Thyroid gland (tissue), 4 donors: Measurements from ENCODE around the gene SPAG6. TPM values are rescaled to one million over a fixed set of nuclear protein-coding genes. Genes with fewer than 3 reads are reported as not detected.

Source experiments
- DNase-seq, 2 donors: peaks; one replicate each; pipeline ENCODE4 v3.0.0-alpha.2; 2019
- H3K27ac ChIP-seq, 3 donors: fragments of 200-600 bp; sonication (generic); 1 replicate in 2 of 3; 2 replicates in 1 of 3; pipeline ENCODE4 v1.5.1; 2016 to 2019; ENCODE audit warnings: mild to moderate bottlenecking in 1 of 3, moderate library complexity in 1 of 3
- H3K27me3 ChIP-seq: fragments of 200-600 bp; sonication (generic); one replicate; pipeline ENCODE4 v1.5.1; 2019
- H3K36me3 ChIP-seq, 2 donors: fragments of 200-600 bp; sonication (generic); one replicate each; pipeline ENCODE4 v1.5.1; 2016 to 2019
- H3K4me1 ChIP-seq, 2 donors: fragments of 200-600 bp; sonication (generic); one replicate each; pipeline ENCODE4 v1.5.1; 2017 to 2019
- H3K4me3 ChIP-seq, 3 donors: fragments of 200-600 bp; sonication (generic); replicated peaks in 1 of 3; 1 replicate in 2 of 3; 2 replicates in 1 of 3; pipeline ENCODE4 v1.5.1; 2016; ENCODE audit warnings: mild to moderate bottlenecking in 1 of 3
- H3K9me3 ChIP-seq: fragments of 200-600 bp; sonication (generic); one replicate; pipeline ENCODE4 v1.5.1; 2017
- POLR2A ChIP-seq, 2 donors: fragments of 450-650 bp; IDR thresholded peaks; one replicate each; pipeline ENCODE4 v1.6.1; 2017; ENCODE audit warnings: antibody characterized with exemption in 2 of 2, mild to moderate bottlenecking in 2 of 2, moderate library complexity in 1 of 2
- WGBS, 2 donors: methylation state at CpG; one replicate each; pipeline ENCODE4 v1.1.5; 2017; 5-methylcytosine and 5-hydroxymethylcytosine counted together
- intact Hi-C: fragments of 100-400 bp; cut with DNase I; formaldehyde crosslinking; loops from one replicate; pipeline ENCODE4 v1.15.1; 2023
- total RNA-seq, 4 donors: library from RNA; depleted of rRNA; stranded (reverse); fragments of >200 nt; gene quantifications; one replicate each; pipeline ENCODE4 v1.2.3, GENCODE V29; 2016
- TF ChIP-seq, protein P1 (sequence below), 6 experiments: fragments of 200-600 bp in 3 of 6; fragments of 450-650 bp in 3 of 6; sonication (generic) in 3 of 6; IDR thresholded peaks; one replicate each; pipeline ENCODE4 v1.5.1; 2016 to 2019; ENCODE audit warnings: antibody characterized with exemption in 6 of 6, mild to moderate bottlenecking in 2 of 6, inconsistent platforms in 1 of 6, moderate library complexity in 1 of 6

SPAG6 gene
- total RNA-seq, 4 donors from 2014 or later = 0.27 TPM; not detected in 3

DNA sequence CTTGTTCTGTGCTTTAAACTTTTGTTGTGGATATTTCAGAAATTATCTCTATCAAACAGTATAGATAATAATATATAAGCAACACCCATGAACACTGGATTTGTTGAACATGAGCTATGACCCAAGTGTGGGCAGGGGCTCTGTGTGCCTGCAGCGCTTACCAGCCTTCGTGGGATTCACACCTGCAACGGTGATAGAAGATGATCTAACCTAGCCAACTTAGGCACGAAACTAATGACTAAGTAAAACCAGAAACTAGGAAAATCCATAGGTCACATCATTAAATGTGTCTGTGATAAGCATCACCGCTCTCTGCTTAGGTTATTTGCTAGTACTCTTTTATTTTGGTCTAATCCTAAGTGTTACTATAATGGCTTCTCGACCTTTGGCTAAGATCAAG lies 18.0 kb downstream of the SPAG6 start:
- TF ChIP-seq POLR2A (IDR thresholded peaks at IDR 0.05) = no peak
- TF ChIP-seq, protein P1, sequence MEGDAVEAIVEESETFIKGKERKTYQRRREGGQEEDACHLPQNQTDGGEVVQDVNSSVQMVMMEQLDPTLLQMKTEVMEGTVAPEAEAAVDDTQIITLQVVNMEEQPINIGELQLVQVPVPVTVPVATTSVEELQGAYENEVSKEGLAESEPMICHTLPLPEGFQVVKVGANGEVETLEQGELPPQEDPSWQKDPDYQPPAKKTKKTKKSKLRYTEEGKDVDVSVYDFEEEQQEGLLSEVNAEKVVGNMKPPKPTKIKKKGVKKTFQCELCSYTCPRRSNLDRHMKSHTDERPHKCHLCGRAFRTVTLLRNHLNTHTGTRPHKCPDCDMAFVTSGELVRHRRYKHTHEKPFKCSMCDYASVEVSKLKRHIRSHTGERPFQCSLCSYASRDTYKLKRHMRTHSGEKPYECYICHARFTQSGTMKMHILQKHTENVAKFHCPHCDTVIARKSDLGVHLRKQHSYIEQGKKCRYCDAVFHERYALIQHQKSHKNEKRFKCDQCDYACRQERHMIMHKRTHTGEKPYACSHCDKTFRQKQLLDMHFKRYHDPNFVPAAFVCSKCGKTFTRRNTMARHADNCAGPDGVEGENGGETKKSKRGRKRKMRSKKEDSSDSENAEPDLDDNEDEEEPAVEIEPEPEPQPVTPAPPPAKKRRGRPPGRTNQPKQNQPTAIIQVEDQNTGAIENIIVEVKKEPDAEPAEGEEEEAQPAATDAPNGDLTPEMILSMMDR (IDR thresholded peaks at IDR 0.05) = no peak
- H3K27me3 ChIP-seq = no peaks in the 10 kb centered on the region
- no peaks in the 10 kb centered on the region for H3K36me3 ChIP-seq
- H3K27ac ChIP-seq = no peak overlapping the region
- no peaks in the 10 kb centered on the region for H3K9me3 ChIP-seq
- intact Hi-C loops = no loop called here
- no peak overlapping the region for H3K4me3 ChIP-seq
- WGBS, 2 donors = 89 to 92% methylated on average over 6 of the region's 6 CpGs
- DNase-seq = no peak
- no peaks in the 10 kb centered on the region for H3K4me1 ChIP-seq

DNA sequence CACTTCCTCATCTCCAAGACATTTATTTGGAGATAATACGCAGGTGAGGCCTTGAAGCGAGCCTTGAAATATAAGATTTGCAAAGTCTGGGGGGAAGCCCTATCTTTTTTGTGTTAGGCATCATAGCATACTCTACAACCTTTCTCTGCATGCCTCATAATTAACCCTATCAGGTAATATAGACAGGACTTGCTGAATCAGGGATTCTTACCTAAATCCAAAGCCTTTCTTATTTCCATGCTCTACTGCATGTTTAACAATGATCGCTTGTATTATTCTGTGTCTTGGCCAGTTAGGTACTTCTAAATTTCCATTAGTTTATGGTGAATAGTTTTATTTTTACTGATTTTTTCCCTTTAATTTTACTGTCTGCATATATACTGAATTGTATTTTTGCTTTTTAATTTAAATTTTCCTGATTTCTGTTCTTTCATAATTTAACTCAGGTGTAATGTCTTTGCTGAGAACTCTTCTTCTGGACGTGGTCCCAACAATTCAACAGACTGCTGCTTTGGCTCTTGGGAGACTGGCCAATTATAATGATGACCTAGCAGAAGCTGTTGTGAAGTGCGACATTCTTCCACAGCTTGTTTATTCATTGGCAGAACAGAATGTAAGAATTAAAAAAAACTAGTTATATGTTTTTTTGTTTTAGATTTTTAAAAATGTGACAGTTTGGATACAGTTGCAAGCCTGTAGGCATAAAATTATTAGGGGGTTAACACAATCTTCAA lies 19.3 kb downstream of the SPAG6 start:
- Histone ChIP-seq H3K9me3 (no peaks in the 10 kb centered on the region), H3K27ac (no peak overlapping the region), H3K4me3 (no peak overlapping the region), H3K4me1 (no peaks in the 10 kb centered on the region), H3K36me3 (no peaks in the 10 kb centered on the region), H3K27me3 (no peaks in the 10 kb centered on the region)
- TF ChIP-seq, protein P1 (IDR thresholded peaks at IDR 0.05) = no peak
- TF ChIP-seq POLR2A (IDR thresholded peaks at IDR 0.05) = no peak
- 66 to 72% methylated on average over 5 of the region's 5 CpGs for WGBS, 2 donors
- peak; percentile 5 to 10 for DNase-seq
- intact Hi-C loops = no loop called here

DNA sequence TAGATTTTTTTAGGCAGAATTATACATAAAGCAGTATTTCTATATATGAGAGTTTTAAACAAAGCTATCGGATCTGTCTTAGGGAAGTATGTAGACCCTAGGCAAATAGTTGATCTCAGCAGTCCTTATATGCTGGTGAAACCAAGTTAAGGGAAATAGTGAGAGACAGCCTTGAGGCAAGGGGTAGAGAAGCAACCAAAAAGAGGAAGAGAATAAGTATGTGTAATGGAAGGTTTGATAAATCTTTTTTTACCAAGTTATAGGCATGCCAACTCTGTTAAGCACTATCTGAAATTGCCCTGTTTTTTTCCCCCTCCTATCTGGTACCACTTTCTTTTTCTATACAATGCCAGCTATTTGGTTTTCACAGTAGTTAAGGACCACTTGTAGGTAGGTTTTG lies 19.9 kb downstream of the SPAG6 start:
- Histone ChIP-seq H3K27me3 (no peaks in the 10 kb centered on the region), H3K9me3 (no peaks in the 10 kb centered on the region), H3K4me1 (no peaks in the 10 kb centered on the region), H3K4me3 (no peak overlapping the region), H3K36me3 (no peaks in the 10 kb centered on the region), H3K27ac (no peak overlapping the region)
- DNase-seq = no peak
- TF ChIP-seq, protein P1 (IDR thresholded peaks at IDR 0.05) = no peak
- intact Hi-C loops = no loop called here
- WGBS, 2 donors = 93 to 95% methylated on average over 1 of the region's 1 CpG

DNA sequence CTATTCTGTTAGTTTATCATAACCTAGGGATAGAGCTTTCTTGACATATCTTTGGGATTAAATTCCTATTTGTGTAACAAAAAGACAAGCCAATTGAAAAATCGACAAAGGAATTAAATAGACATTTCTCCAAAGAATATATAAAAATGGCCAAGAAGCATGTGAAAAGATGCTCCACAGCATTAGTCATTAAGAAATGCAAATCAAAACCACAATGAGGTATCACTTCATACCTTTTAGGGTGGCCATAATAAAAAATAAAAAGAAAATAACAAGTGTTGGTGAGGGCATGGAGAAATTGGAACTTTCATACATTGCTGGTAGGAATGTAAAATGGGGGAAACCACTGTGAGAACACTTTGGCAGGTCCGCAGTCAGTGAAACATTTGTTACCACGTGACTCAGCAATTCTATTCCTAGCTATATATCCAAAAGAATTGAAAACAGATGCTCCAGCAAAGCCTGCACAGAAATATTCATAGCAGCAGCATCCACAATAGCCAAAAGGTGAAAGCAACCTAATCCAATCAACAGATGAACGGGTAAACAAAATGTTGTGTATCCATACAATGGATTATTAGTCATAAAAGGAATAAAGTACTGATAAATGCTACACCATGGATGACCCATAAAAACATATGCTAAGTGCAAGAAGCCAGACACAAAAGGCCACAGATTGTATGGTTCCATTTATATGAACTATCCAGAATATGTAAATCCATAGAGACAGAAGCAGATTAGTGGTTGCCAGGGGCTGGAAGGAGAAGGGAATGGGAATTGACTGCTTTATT lies 20.5 kb downstream of the SPAG6 start:
- no peak for TF ChIP-seq POLR2A (IDR thresholded peaks at IDR 0.05)
- TF ChIP-seq, protein P1 (IDR thresholded peaks at IDR 0.05) = no peak
- Histone ChIP-seq H3K9me3 (no peaks in the 10 kb centered on the region), H3K27me3 (no peaks in the 10 kb centered on the region), H3K4me1 (no peaks in the 10 kb centered on the region), H3K27ac (no peak overlapping the region), H3K4me3 (no peak overlapping the region), H3K36me3 (no peaks in the 10 kb centered on the region)
- DNase-seq = no peak
- intact Hi-C loops = no loop called here
- WGBS, 2 donors = 85 to 90% methylated on average over 4 of the region's 4 CpGs

DNA sequence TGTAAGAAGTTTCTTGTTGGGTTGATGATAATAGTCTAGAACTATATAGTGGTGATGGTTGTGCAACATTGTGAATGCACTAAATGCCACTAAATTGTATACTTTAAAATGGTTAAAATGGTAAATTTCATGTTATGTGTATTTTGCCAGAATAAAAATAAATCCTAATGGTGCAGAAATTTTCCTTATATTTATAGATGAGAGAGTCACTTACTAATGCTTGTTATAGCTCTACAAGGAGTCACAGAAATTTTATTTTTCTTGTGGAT lies 21.1 kb downstream of the SPAG6 start:
- Histone ChIP-seq H3K4me1 (no peaks in the 10 kb centered on the region), H3K4me3 (no peak overlapping the region), H3K9me3 (no peaks in the 10 kb centered on the region), H3K36me3 (no peaks in the 10 kb centered on the region), H3K27me3 (no peaks in the 10 kb centered on the region), H3K27ac (no peak overlapping the region)
- intact Hi-C loops = no loop called here
- TF ChIP-seq, protein P1 (IDR thresholded peaks at IDR 0.05) = no peak
- no peak for TF ChIP-seq POLR2A (IDR thresholded peaks at IDR 0.05)
- no peak for DNase-seq
